NAMALWA (cell line): ENCODE results near the gene TMEM14B.
"Not testable (repeated sequence)": the region's sequence is repeated elsewhere in the genome, so short reads cannot be mapped to it uniquely, and the experiment has no call there.

Experiments
- DNase-seq: peaks from one replicate; pipeline ENCODE4 v3.0.0-alpha.2; 2015; ENCODE audit warnings: low spot score

The TMEM14B gene

GRCh38 chr6:10746915-10747250, 722 bp upstream of the TMEM14B start:
- DNase-seq, result no peak

- no peak for DNase-seq
Measured at GRCh38 chr6:10749734-10750133, 2.1 kb downstream of the TMEM14B start.

GRCh38 chr6:10750568-10750967, 3.0 kb downstream of the TMEM14B start:
- DNase-seq, result not testable (repeated sequence)

- not testable (repeated sequence) for DNase-seq
Measured at GRCh38 chr6:10751757-10752156, 4.2 kb downstream of the TMEM14B start.

GRCh38 chr6:10756085-10756484, 8.5 kb downstream of the TMEM14B start:
- no peak for DNase-seq

- DNase-seq, result peak; percentile 74
Measured at GRCh38 chr6:10759312-10759839, 11.8 kb downstream of the TMEM14B start.

- no peak for DNase-seq
Measured at GRCh38 chr6:10759884-10760329, 12.3 kb downstream of the TMEM14B start.

GRCh38 chr6:10763006-10763405, 15.4 kb downstream of the TMEM14B start:
- DNase-seq, result no peak

- DNase-seq, result no peak
Measured at GRCh38 chr6:10769419-10769818, 21.8 kb downstream of the TMEM14B start.

- no peak for DNase-seq
Measured at GRCh38 chr6:10771371-10771894, 23.8 kb downstream of the TMEM14B start.

GRCh38 chr6:10778230-10778629, 30.6 kb downstream of the TMEM14B start:
- DNase-seq, result no peak

GRCh38 chr6:10779076-10779475, 31.5 kb downstream of the TMEM14B start:
- no peak for DNase-seq

GRCh38 chr6:10791673-10792072, 44.1 kb downstream of the TMEM14B start:
- no peak for DNase-seq

- no peak for DNase-seq
Measured at GRCh38 chr6:10792101-10792500, 44.5 kb downstream of the TMEM14B start.

GRCh38 chr6:10793035-10793434, 45.4 kb downstream of the TMEM14B start:
- no peak for DNase-seq

- DNase-seq, result no peak
Measured at GRCh38 chr6:10793695-10794094, 46.1 kb downstream of the TMEM14B start.

GRCh38 chr6:10794239-10794638, 46.6 kb downstream of the TMEM14B start:
- DNase-seq, result no peak

GRCh38 chr6:10800810-10801209, 53.2 kb downstream of the TMEM14B start:
- DNase-seq, result no peak

GRCh38 chr6:10801224-10801848, 53.7 kb downstream of the TMEM14B start:
- DNase-seq, result peak; percentile 81
